Activated T-cell treated with anti-CD3 and anti-CD28 coated beads, Interleukin-2, amount 50 U/mL, for 72 hours (primary cell): ENCODE results near the gene PDAP1. TPM values are rescaled to one million over a fixed set of nuclear protein-coding genes. Genes with fewer than 3 reads are reported as not detected.
"Not testable (repeated sequence)": the region's sequence is repeated elsewhere in the genome, so short reads cannot be mapped to it uniquely, and the experiment has no call there.

ENCODE experiments used
- ATAC-seq, 2 donors: fragments of 150-1000 bp; cut with Tn5 transposase; replicated peaks in 1 of 2; 2 replicates each; pipeline ENCODE4 v1.10.0; 2021; ENCODE audit warnings: moderate library complexity in 2 of 2, mild to moderate bottlenecking in 1 of 2
- DNase-seq, 2 donors: peaks; one replicate each; pipeline ENCODE4 v3.0.0; 2021 to 2022; ENCODE audit warnings: mixed read lengths in 1 of 2
- H3K27ac Mint-ChIP-seq: one replicate; pipeline ENCODE4 v1.8.0; 2022; ENCODE audit warnings: mild to moderate bottlenecking, moderate library complexity, mixed read lengths
- H3K27me3 Mint-ChIP-seq: one replicate; pipeline ENCODE4 v1.8.0; 2022; ENCODE audit warnings: low read depth, mixed read lengths
- H3K36me3 Mint-ChIP-seq, 2 donors: one replicate each; pipeline ENCODE4 v1.8.0; 2022; ENCODE audit warnings: mixed read lengths in 2 of 2, mild to moderate bottlenecking in 1 of 2; ENCODE audit not compliant: insufficient read depth in 2 of 2
- H3K4me1 Mint-ChIP-seq: one replicate; pipeline ENCODE4 v1.8.0; 2022; ENCODE audit warnings: low read depth, mixed read lengths
- H3K4me3 Mint-ChIP-seq, 2 donors: one replicate each; pipeline ENCODE4 v1.8.0; 2022; ENCODE audit warnings: mild to moderate bottlenecking in 2 of 2, mixed read lengths in 2 of 2, moderate library complexity in 2 of 2
- H3K9me3 Mint-ChIP-seq, 2 donors: one replicate each; pipeline ENCODE4 v1.8.0; 2022; ENCODE audit warnings: mixed read lengths in 2 of 2
- total RNA-seq, 2 donors: library from RNA; stranded (reverse); gene quantifications; one replicate each; pipeline ENCODE4 v1.2.3, GENCODE V29; 2022

Gene PDAP1
- total RNA-seq, 2 donors from 2014 or later = 95.0 to 108 TPM

DNA sequence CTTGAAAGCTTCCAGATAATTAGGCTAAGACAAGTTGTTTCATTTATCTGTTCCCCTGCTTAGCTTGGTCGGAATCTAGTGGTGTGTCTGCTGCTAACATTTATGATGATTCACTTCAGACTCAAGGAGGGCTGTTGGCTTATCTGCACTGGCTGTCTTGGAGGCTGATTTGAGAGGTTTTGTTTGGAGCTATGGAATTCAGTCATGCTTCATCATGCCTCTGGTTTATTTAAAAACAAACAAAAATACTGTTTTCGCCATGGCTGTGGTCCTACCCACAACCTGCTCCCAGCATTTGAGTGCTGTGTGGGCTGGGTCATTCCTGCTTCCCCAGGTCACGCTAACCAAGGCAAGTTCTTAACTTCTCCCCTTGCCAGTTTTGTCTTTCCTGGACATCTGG is 45.6 kb downstream of the PDAP1 start:
- Mint-ChIP-seq H3K9me3 (no peaks in the 10 kb centered on the region), H3K4me1 (no peaks in the 10 kb centered on the region), H3K27ac (no peak overlapping the region), H3K4me3 (no peak overlapping the region), H3K27me3 (no peaks in the 10 kb centered on the region), H3K36me3 (peaks cover 2 to 23% of the 10 kb centered on the region in 2 donors)
- ATAC-seq (no peak), DNase-seq (no peak)

DNA sequence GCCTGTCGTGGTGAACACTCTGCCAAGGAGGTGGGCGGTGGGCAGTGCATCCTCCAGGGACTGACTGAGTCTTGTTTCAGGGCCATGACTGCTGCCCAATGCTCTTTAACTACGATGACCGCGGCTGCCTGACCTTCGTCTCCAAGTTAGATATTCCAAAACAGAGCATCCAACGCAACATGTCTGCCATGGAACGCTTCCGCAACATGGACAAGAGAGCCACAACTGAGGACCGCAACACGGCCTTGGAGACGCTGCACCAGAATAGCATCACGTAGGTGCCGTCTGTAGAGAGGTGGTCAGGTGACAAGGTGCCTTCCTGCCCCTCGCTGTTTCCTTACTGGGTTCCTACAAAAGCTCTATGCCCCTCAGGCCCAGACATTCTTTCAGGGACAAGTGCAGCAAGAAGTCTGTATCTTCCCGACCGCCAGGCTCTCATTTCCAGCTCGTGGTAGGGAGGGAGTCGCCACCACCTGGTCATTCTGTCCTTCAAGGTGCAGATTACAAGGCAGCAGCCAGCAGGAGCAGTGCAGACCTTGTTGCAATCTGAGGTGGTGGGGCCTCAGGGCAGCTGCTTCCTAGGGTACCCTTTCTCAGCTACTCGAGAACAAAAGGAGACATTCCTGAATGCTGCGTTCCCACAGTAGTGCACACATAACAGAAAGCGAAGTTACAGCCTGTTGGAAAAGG is 48.8 kb downstream of the PDAP1 start:
- no peaks in the 10 kb centered on the region for H3K9me3 Mint-ChIP-seq
- no peaks in the 10 kb centered on the region for H3K4me1 Mint-ChIP-seq
- no peak overlapping the region for H3K4me3 Mint-ChIP-seq
- no peaks in the 10 kb centered on the region for H3K27me3 Mint-ChIP-seq
- no peak for DNase-seq
- ATAC-seq = no peak
- H3K36me3 Mint-ChIP-seq = peaks cover 4 to 19% of the 10 kb centered on the region in 2 donors
- no peak overlapping the region for H3K27ac Mint-ChIP-seq

DNA sequence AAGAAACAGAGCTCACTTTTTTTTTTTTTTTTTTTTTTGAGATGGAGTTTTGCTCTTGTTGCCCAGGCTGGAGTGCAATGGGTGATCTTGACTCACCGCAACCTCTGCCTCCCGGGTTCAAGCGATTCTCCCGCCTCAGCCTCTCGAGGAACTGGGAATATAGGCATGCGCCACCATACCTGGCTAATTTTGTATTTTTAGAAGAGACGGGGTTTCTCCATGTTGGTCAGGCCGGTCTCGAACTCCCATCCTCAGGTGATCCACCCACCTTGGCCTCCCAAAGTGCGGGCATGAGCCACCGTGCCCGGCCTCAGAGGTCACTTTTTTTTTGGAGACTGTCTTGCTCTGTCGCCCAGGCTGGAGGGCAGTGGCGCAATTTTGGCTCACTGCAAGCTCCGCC is 49.9 kb downstream of the PDAP1 start:
- not testable (repeated sequence) for H3K9me3 Mint-ChIP-seq, H3K27ac Mint-ChIP-seq, H3K4me3 Mint-ChIP-seq, H3K27me3 Mint-ChIP-seq, DNase-seq, H3K4me1 Mint-ChIP-seq, ATAC-seq
- H3K36me3 Mint-ChIP-seq = peaks cover 4 to 18% of the 10 kb centered on the region in 2 donors

DNA sequence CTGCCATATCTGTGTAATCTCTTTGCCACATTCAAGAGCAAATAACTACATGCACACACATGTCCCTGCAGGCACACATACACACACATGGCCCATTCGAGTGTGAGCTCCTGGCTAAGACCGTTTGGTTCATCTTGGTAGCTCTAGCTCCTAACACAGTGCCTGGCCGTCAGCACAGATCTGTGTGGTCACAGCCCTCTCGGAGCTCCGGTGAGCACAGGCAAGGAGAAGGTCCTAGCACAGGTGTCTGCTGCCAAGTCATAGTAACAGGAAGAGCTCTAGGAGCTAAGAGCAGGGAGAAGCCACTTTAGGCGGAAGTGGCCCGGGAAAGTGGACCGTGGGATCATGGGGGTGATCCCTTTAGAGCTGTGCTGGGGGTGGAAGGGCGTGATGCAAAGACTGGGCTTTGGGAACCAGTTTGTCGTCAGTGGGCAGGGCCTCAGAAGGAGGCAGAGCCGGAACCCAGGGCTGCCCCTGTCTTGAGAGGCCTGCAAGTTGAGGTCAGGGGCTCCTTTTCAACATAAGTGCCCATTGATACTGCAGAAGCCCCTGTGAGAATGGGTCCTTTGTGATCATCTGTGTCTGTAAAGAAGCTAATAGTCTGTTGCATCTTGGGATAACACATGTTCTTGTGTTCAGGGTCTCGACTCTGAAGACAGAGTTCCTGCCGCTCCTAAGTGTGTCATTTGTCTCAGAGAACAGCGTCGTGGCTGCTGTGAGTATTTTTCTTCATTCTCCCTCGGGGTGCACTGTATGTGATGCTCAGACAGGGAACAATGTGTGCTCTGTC is 50.5 kb downstream of the PDAP1 start:
- H3K36me3 Mint-ChIP-seq = peaks cover 4 to 16% of the 10 kb centered on the region in 2 donors
- no peaks in the 10 kb centered on the region for H3K4me1 Mint-ChIP-seq
- ATAC-seq (no peak), DNase-seq (no peak)
- no peaks in the 10 kb centered on the region for H3K27me3 Mint-ChIP-seq
- no peak overlapping the region for H3K27ac Mint-ChIP-seq
- H3K4me3 Mint-ChIP-seq = no peak overlapping the region
- no peaks in the 10 kb centered on the region for H3K9me3 Mint-ChIP-seq

DNA sequence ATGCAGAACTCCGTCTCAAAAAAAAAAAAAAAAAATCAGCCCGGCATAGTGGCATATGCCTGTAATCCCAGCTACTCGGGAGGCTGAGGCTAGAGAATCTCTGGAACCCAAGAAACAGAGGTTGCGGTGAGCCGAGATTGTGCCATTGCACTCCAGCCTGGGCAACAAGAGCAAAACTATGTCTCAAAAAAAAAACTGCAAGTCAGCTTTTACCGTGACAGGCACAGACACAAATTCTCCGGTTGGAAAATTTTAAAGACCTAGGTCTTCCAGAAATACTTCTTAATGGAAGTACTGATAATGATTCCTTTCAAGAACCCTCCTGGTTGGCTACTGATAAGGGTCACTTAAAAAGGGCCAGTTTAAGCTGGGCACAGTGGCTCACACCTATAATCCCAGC is 53.3 kb downstream of the PDAP1 start:
- Mint-ChIP-seq H3K4me3 (no peak overlapping the region), H3K9me3 (no peaks in the 10 kb centered on the region), H3K27me3 (no peaks in the 10 kb centered on the region), H3K27ac (no peak overlapping the region), H3K36me3 (peaks cover 4 to 20% of the 10 kb centered on the region in 2 donors), H3K4me1 (no peaks in the 10 kb centered on the region)
- no peak for DNase-seq
- no peak for ATAC-seq

DNA sequence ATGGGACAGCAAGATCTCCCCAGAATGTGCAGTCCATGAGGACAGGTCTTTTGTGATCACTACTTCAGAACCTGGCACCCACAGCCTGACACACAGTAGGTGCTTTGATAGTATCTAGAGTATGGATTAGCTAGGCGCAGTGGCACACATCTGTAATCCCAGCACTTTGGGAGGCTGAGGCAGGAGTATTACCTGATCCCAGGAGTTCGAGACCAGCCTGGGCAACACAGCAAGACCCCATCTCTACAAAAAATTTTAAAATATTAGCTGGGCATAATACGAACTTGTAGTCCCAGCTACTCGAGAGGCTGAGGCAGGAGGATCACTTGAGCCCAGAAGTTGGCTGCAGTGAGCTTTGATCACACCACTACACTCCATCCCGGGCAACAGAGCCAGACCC is 56.1 kb downstream of the PDAP1 start:
- Mint-ChIP-seq H3K4me1 (no peaks in the 10 kb centered on the region), H3K27ac (no peak overlapping the region), H3K36me3 (peaks cover 3 to 14% of the 10 kb centered on the region in 2 donors), H3K27me3 (no peaks in the 10 kb centered on the region), H3K4me3 (no peak overlapping the region), H3K9me3 (no peaks in the 10 kb centered on the region)
- DNase-seq (no peak), ATAC-seq (no peak)

DNA sequence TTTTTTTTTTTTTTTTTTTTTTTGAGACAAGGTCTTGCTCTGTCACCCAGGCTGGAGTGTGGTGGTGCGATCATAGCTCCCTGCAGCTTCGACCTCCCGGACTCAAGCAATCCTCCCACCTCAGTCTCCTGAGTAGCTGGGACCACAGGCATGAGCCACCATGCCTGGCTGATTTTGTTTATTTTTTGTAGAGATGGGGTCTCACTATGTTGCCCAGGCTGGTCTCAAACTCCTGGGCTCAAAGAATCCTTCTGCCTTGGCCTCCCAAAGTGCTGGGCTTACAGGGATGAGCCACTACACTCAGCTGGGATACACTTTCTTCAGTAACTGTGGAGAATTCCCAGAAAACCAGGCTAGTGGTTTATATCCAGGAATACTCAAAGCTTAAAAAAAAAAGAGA is 57.8 kb downstream of the PDAP1 start:
- not testable (repeated sequence) for H3K9me3 Mint-ChIP-seq, H3K4me1 Mint-ChIP-seq, H3K4me3 Mint-ChIP-seq, H3K27ac Mint-ChIP-seq, H3K27me3 Mint-ChIP-seq, ATAC-seq, DNase-seq
- H3K36me3 Mint-ChIP-seq = peaks cover 3 to 14% of the 10 kb centered on the region in 2 donors

Other genes starting within 250 kb of the PDAP1 start
- gene KPNA7, start 200.5 kb downstream of the PDAP1 start, total RNA-seq = under 1 TPM in 1 of 2 donors, not detected in 1; 0.14 TPM
- not detected for gene MYH16, start 135.8 kb downstream of the PDAP1 start, total RNA-seq
- 10 to 100 TPM; 62.3 to 69.8 TPM for gene ARPC1A, start 82.7 kb downstream of the PDAP1 start, total RNA-seq
- gene ARPC1B, start 33.9 kb downstream of the PDAP1 start, total RNA-seq = 100 to 1,000 TPM; 202 to 208 TPM
- 100 to 1,000 TPM; 218 to 228 TPM for gene BUD31, start 372 bp upstream of the PDAP1 start, total RNA-seq
- gene PTCD1, start 30.2 kb upstream of the PDAP1 start, total RNA-seq = 1 to 10 TPM; 6.1 to 8.9 TPM
- 10 to 100 TPM; 59.2 to 65.9 TPM for gene CPSF4, start 30.3 kb upstream of the PDAP1 start, total RNA-seq
- gene ATP5MF, start 57.6 kb upstream of the PDAP1 start, total RNA-seq = 100 to 1,000 TPM; 218 to 229 TPM
- 10 to 100 TPM; 16.0 to 18.8 TPM for gene ZNF789, start 64.3 kb upstream of the PDAP1 start, total RNA-seq
- gene ZNF394, start 91.7 kb upstream of the PDAP1 start, total RNA-seq = 10 to 100 TPM; 28.2 to 36.5 TPM
- 1 to 10 TPM; 9.3 to 9.9 TPM for gene ZKSCAN5, start 96.1 kb upstream of the PDAP1 start, total RNA-seq
- 1 to 10 TPM; 4.7 to 7.1 TPM for gene FAM200A, start 143.5 kb upstream of the PDAP1 start, total RNA-seq
- gene ZNF655, start 150.0 kb upstream of the PDAP1 start, total RNA-seq = 10 to 100 TPM; 87.8 to 94.1 TPM
- 1 to 10 TPM; 2.5 to 4.3 TPM for gene TMEM225B, start 189.7 kb upstream of the PDAP1 start, total RNA-seq
- 10 to 100 TPM; 32.4 to 35.6 TPM for gene ZSCAN25, start 208.3 kb upstream of the PDAP1 start, total RNA-seq